H1 (cell line): ENCODE results near the gene TMPRSS4. TPM values are rescaled to one million over a fixed set of nuclear protein-coding genes. Genes with fewer than 3 reads are reported as not detected.

Source experiments
- CTCF ChIA-PET: fragments of 300-600 bp; sonication (Branson Sonifier 250); formaldehyde crosslinking; loops from one replicate; lab custom pipeline; 2021; ENCODE audit not compliant: partially characterized antibody; lab: Charles Lee
- POLR2A ChIA-PET: fragments of 300-600 bp; sonication (Branson Sonifier 250); formaldehyde crosslinking; loops from one replicate; lab custom pipeline; 2021; ENCODE audit warnings: inconsistent platforms; ENCODE audit not compliant: partially characterized antibody; lab: Charles Lee
- DNase-seq, 2 experiments: peaks; one replicate each; pipeline versions ENCODE4 v3.0.0 to v3.0.0-alpha.2; 2010 to 2022; ENCODE audit warnings: low spot score in 2 of 2, low read depth in 1 of 2, mixed read lengths in 1 of 2
- FAIRE-seq: peaks from 2 replicates; lab custom pipeline; 2011; peaks lifted over from hg19 to GRCh38; lab: Jason Lieb, UNC
- H2AFZ ChIP-seq: 2 replicates; pipeline ENCODE4 v1.8.1; 2012; ENCODE audit warnings: low read length, inconsistent platforms
- H2AK5ac ChIP-seq: 2 replicates; pipeline ENCODE4 v1.6.1; 2013; ENCODE audit warnings: low read depth, low read length
- H2BK120ac ChIP-seq: replicated peaks from 2 replicates; pipeline ENCODE3; 2013; ENCODE audit warnings: low read depth, low read length, inconsistent platforms
- H2BK12ac ChIP-seq: 2 replicates; pipeline ENCODE4 v1.6.1; 2013; ENCODE audit warnings: low read depth, low read length
- H2BK15ac ChIP-seq: 2 replicates; pipeline ENCODE4 v1.6.1; 2013; ENCODE audit warnings: low read length
- H2BK20ac ChIP-seq: 2 replicates; pipeline ENCODE4 v1.6.1; 2013; ENCODE audit warnings: low read length
- H2BK5ac ChIP-seq: 2 replicates; pipeline ENCODE4 v1.6.1; 2013; ENCODE audit warnings: low read depth, low read length
- H3K14ac ChIP-seq: 2 replicates; pipeline ENCODE4 v1.6.1; 2013; ENCODE audit warnings: inconsistent platforms; ENCODE audit not compliant: insufficient read length
- H3K18ac ChIP-seq: 2 replicates; pipeline ENCODE4 v1.6.1; 2013; ENCODE audit warnings: low read length; ENCODE audit errors: extremely low read depth
- H3K23ac ChIP-seq: 2 replicates; pipeline ENCODE4 v1.6.1; 2013; ENCODE audit warnings: inconsistent platforms; ENCODE audit not compliant: insufficient read length
- H3K23me2 ChIP-seq: 2 replicates; pipeline ENCODE4 v1.6.1; 2013; ENCODE audit warnings: low read depth, low read length
- H3K27ac ChIP-seq: 2 replicates; pipeline ENCODE4 v1.6.1; 2011; ENCODE audit warnings: low read depth, low read length, inconsistent platforms
- H3K27me3 ChIP-seq, 4 experiments: replicated peaks in 1 of 4; 1 replicate in 1 of 4; 2 replicates in 3 of 4; pipeline versions ENCODE4 v1.6.1 to v1.8.1; 2011 to 2013; ENCODE audit warnings: low read length in 3 of 4, mild to moderate bottlenecking in 3 of 4, inconsistent platforms in 2 of 4, mixed read lengths in 2 of 4, moderate library complexity in 1 of 4; ENCODE audit not compliant: control insufficient read depth in 3 of 4, insufficient read depth in 3 of 4; ENCODE audit errors: extremely low read depth in 1 of 4
- H3K36me3 ChIP-seq, 4 experiments: 2 replicates each; pipeline versions ENCODE4 v1.6.1 to v1.8.1; 2011 to 2013; ENCODE audit warnings: mild to moderate bottlenecking in 4 of 4, low read length in 3 of 4, moderate library complexity in 2 of 4, control low read depth in 1 of 4, inconsistent platforms in 1 of 4; ENCODE audit not compliant: insufficient read depth in 4 of 4, control insufficient read depth in 2 of 4
- H3K4ac ChIP-seq: replicated peaks from 2 replicates; pipeline ENCODE3; 2013; ENCODE audit warnings: low read length, low read depth, mixed read lengths, inconsistent platforms; ENCODE audit not compliant: insufficient read length
- H3K4me1 ChIP-seq, 4 experiments: replicated peaks in 1 of 4; 1 replicate in 1 of 4; 2 replicates in 3 of 4; pipeline versions ENCODE4 v1.6.1 to v1.8.1; 2011 to 2013; ENCODE audit warnings: low read length in 3 of 4, inconsistent platforms in 2 of 4, mixed read lengths in 1 of 4; ENCODE audit not compliant: insufficient read depth in 4 of 4, control insufficient read depth in 3 of 4
- H3K4me2 ChIP-seq, 2 experiments: 2 replicates each; pipeline versions ENCODE4 v1.6.1 to v1.8.1; 2011 to 2013; ENCODE audit warnings: low read depth in 2 of 2, low read length in 2 of 2, control low read depth in 1 of 2, inconsistent platforms in 1 of 2, mild to moderate bottlenecking in 1 of 2; ENCODE audit not compliant: insufficient read depth in 1 of 2
- H3K4me3 ChIP-seq, 4 experiments: fragments of 200-600, 300-600 bp in 1 of 4; sonication (generic), shearing (Covaris generic), sonication (Bioruptor Twin) in 1 of 4; 2 replicates each; pipeline versions ENCODE4 v1.5.1 to v1.8.1; 2011 to 2016; ENCODE audit warnings: low read length in 4 of 4, low read depth in 3 of 4, control low read depth in 2 of 4, inconsistent platforms in 2 of 4, mild to moderate bottlenecking in 2 of 4, mixed read lengths in 1 of 4, moderate library complexity in 1 of 4; ENCODE audit not compliant: insufficient read depth in 2 of 4; ENCODE audit errors: extremely low read depth in 1 of 4
- H3K56ac ChIP-seq: replicated peaks from 2 replicates; pipeline ENCODE3; 2013; ENCODE audit warnings: low read depth, mild to moderate bottlenecking, mixed read lengths, low read length, inconsistent platforms; ENCODE audit not compliant: insufficient read length
- H3K79me1 ChIP-seq: 2 replicates; pipeline ENCODE4 v1.6.1; 2013; ENCODE audit warnings: low read depth, low read length, control low read depth
- H3K79me2 ChIP-seq, 2 experiments: 2 replicates each; pipeline versions ENCODE4 v1.6.1 to v1.8.1; 2012 to 2013; ENCODE audit warnings: low read length in 2 of 2, mild to moderate bottlenecking in 2 of 2, inconsistent platforms in 1 of 2; ENCODE audit not compliant: insufficient read depth in 2 of 2, control insufficient read depth in 1 of 2
- H3K9ac ChIP-seq, 4 experiments: replicated peaks in 1 of 4; 1 replicate in 1 of 4; 2 replicates in 3 of 4; pipeline versions ENCODE4 v1.6.1 to v1.8.1; 2011 to 2013; ENCODE audit warnings: low read depth in 3 of 4, low read length in 3 of 4, control low read depth in 2 of 4, mild to moderate bottlenecking in 2 of 4, moderate library complexity in 2 of 4, inconsistent platforms in 1 of 4; ENCODE audit errors: extremely low read depth in 1 of 4
- H3K9me3 ChIP-seq, 2 experiments: 2 replicates each; pipeline versions ENCODE4 v1.6.1 to v1.8.1; 2012 to 2013; ENCODE audit warnings: mild to moderate bottlenecking in 2 of 2, moderate library complexity in 2 of 2, control low read depth in 1 of 2, inconsistent platforms in 1 of 2, low read depth in 1 of 2, low read length in 1 of 2, mixed read lengths in 1 of 2; ENCODE audit not compliant: insufficient read depth in 2 of 2
- H4K20me1 ChIP-seq, 2 experiments: replicated peaks in 1 of 2; 2 replicates each; pipeline versions ENCODE3 to v1.8.1; 2011 to 2013; ENCODE audit warnings: inconsistent platforms in 2 of 2, low read length in 2 of 2, mild to moderate bottlenecking in 1 of 2; ENCODE audit not compliant: insufficient read depth in 2 of 2, control insufficient read depth in 1 of 2
- H4K5ac ChIP-seq: 2 replicates; pipeline ENCODE4 v1.6.1; 2013; ENCODE audit warnings: low read length, low read depth, mixed read lengths, inconsistent platforms; ENCODE audit not compliant: insufficient read length
- H4K8ac ChIP-seq: 2 replicates; pipeline ENCODE4 v1.8.0; 2013; ENCODE audit warnings: mild to moderate bottlenecking, moderate library complexity, low read length, inconsistent platforms; ENCODE audit not compliant: insufficient read depth; ENCODE audit errors: extremely low read depth
- H4K91ac ChIP-seq: replicated peaks from 2 replicates; pipeline ENCODE3; 2013; ENCODE audit warnings: low read length, mixed read lengths, inconsistent platforms; ENCODE audit not compliant: insufficient read length
- ATF3 ChIP-seq: IDR thresholded peaks from 2 replicates; pipeline ENCODE4 v1.6.1; 2011; ENCODE audit warnings: low read depth, mild to moderate bottlenecking, low read length; ENCODE audit not compliant: insufficient read depth
- CBX8 ChIP-seq: fragments of 300-800, 300-1000 bp; sonication (generic); IDR thresholded peaks from 2 replicates; pipeline ENCODE4 v1.7.1; 2016; ENCODE audit warnings: low read depth, low read length, borderline replicate concordance
- CHD1 ChIP-seq: IDR thresholded peaks from 2 replicates; pipeline ENCODE4 v1.6.1; 2012; ENCODE audit warnings: low read depth, low read length, improper control_type of control experiment
- CTCF ChIP-seq, 3 experiments: IDR thresholded peaks; 1 replicate in 2 of 3; 2 replicates in 1 of 3; pipeline versions ENCODE4 v1.5.1 to v1.6.1; 2011; ENCODE audit warnings: low read length in 3 of 3, mild to moderate bottlenecking in 3 of 3, inconsistent platforms in 2 of 3, low read depth in 1 of 3, moderate library complexity in 1 of 3; ENCODE audit not compliant: insufficient read depth in 1 of 3; ENCODE audit errors: control extremely low read depth in 1 of 3
- EZH2 ChIP-seq: fragments of 200-600 bp; sonication (generic); IDR thresholded peaks from 2 replicates; pipeline ENCODE4 v1.7.1; 2012; ENCODE audit warnings: low read depth, mild to moderate bottlenecking, moderate library complexity, low read length, inconsistent platforms; ENCODE audit not compliant: severe bottlenecking
- KDM1A ChIP-seq: fragments of 200-600, 300-600 bp; sonication (generic); IDR thresholded peaks from 2 replicates; pipeline ENCODE4 v1.7.1; 2016; ENCODE audit warnings: mild to moderate bottlenecking, low read length, borderline replicate concordance
- MAX ChIP-seq: IDR thresholded peaks from 2 replicates; pipeline ENCODE4 v1.6.1; 2012; ENCODE audit warnings: inconsistent platforms
- SAP30 ChIP-seq: fragments of 300-600 bp; sonication (generic); IDR thresholded peaks from 2 replicates; pipeline ENCODE4 v1.7.1; 2012; ENCODE audit warnings: low read length, moderate library complexity, mild to moderate bottlenecking, inconsistent platforms; ENCODE audit not compliant: insufficient read depth, insufficient replicate concordance
- SP1 ChIP-seq: IDR thresholded peaks from 2 replicates; pipeline ENCODE4 v1.6.1; 2011; ENCODE audit warnings: low read depth, low read length
- SRF ChIP-seq: IDR thresholded peaks from 2 replicates; pipeline ENCODE4 v1.6.1; 2011; ENCODE audit warnings: mild to moderate bottlenecking, low read depth, low read length, moderate library complexity
- WGBS, 2 experiments: shearing (Covaris generic) in 1 of 2; methylation state at CpG; one replicate each; pipeline versions ENCODE4 v1.1.6 to v1.1.7; 2013 to 2015; ENCODE audit warnings: low lambda C conversion rate in 2 of 2, mixed read lengths in 2 of 2, inconsistent platforms in 1 of 2, low coverage in 1 of 2, missing lambda C conversion rate in 1 of 2; ENCODE audit not compliant: insufficient replicate concordance in 2 of 2, insufficient coverage in 1 of 2, insufficient read length in 1 of 2; ENCODE audit errors: extremely low coverage in 1 of 2, missing lambda C conversion rate in 1 of 2; 5-methylcytosine and 5-hydroxymethylcytosine counted together
- polyA plus RNA-seq, 7 experiments: library from polyadenylated mRNA; depleted of rRNA in 3 of 7; stranded (reverse) in 5 of 7; unstranded in 2 of 7; fragments of >200 nt in 5 of 7; fragments of 200-250 nt in 2 of 7; gene quantifications; 1 replicate in 5 of 7; 2 replicates in 1 of 7; 4 replicates in 1 of 7; pipeline versions ENCODE4 v1.2.1 to v1.2.3, GENCODE V29; 2011 to 2013; ENCODE audit warnings: missing spikeins in 2 of 7, mixed read lengths in 2 of 7
- total RNA-seq: library from RNA; stranded (reverse); fragmentation: NEBNext Ultra II Directional; extraction: Animal tissue kit (Norgen Biotek cat#: 25700); gene quantifications from 2 replicates; pipeline ENCODE4 v1.2.1, GENCODE V29; 2021

The TMPRSS4 gene
- total and polyA plus RNA-seq, 2 of the 8 experiments (the other 6 are each of a cell fraction or from before 2014, with no cell fraction given): 0.11 to 0.58 TPM

GRCh38 chr11:118078911-118079411 is 2.1 kb downstream of the TMPRSS4 start:
- H3K14ac ChIP-seq: no peak overlapping the region
- no peaks in the 10 kb centered on the region for H4K20me1 ChIP-seq
- no peaks in the 10 kb centered on the region for H3K79me1 ChIP-seq
- H3K18ac ChIP-seq: no peak overlapping the region
- H4K8ac ChIP-seq: peak overlapping the region; percentile 51; the same call in 1 of the 2 replicates
- H2BK20ac ChIP-seq: no peak overlapping the region
- H3K9me3 ChIP-seq: no peaks in the 10 kb centered on the region
- H3K4me3 ChIP-seq: no peak overlapping the region
- H3K36me3 ChIP-seq: no peaks in the 10 kb centered on the region
- DNase-seq (no peak), FAIRE-seq (no peak)
- no peaks in the 10 kb centered on the region for H3K23me2 ChIP-seq
- 81% methylated on average over 4 of the region's 5 CpGs; no CpG with 5 or more reads in 1 of the 2 experiments for WGBS, 2 experiments
- no peak overlapping the region for H2BK12ac ChIP-seq
- H4K91ac ChIP-seq: no peak overlapping the region
- H3K79me2 ChIP-seq: no peaks in the 10 kb centered on the region
- no peak overlapping the region for H4K5ac ChIP-seq
- H2BK15ac ChIP-seq: no peak overlapping the region
- H2BK120ac ChIP-seq: no peak overlapping the region
- H3K4me2 ChIP-seq: no peak overlapping the region
- no peaks in the 10 kb centered on the region; a peak in 1 of 7 replicates for H3K27me3 ChIP-seq
- H2AFZ ChIP-seq: no peak overlapping the region
- POLR2A ChIA-PET: no interaction called here
- no peak overlapping the region for H3K9ac ChIP-seq
- H3K4ac ChIP-seq: no peak overlapping the region
- H2BK5ac ChIP-seq: no peak overlapping the region
- H3K27ac ChIP-seq: no peak overlapping the region
- H3K4me1 ChIP-seq: peaks cover 4 to 12% (median 7%) of the 10 kb centered on the region in 4 experiments; a peak in 6 of 7 replicates
- no peak overlapping the region for H3K56ac ChIP-seq
- H2AK5ac ChIP-seq: no peak overlapping the region
- no peak overlapping the region for H3K23ac ChIP-seq
- CTCF ChIA-PET: interaction anchor here (0.6 to 3.0 kb wide), 7 partner anchors 10 to 270 kb away, joined by 3 to 18 read pairs (median 6); no protein-coding TSS in a partner anchor
- TF ChIP-seq MAX: no peak
- TF ChIP-seq SAP30: no peak
- no peak for TF ChIP-seq EZH2
- TF ChIP-seq KDM1A: no peak
- no peak for TF ChIP-seq SRF
- TF ChIP-seq SP1: no peak
- no peak for TF ChIP-seq CBX8
- no peak for TF ChIP-seq CHD1
- no peak for TF ChIP-seq ATF3
- TF ChIP-seq CTCF (IDR thresholded peaks at IDR 0.05; ENCODE audit: control extremely low read depth in 1 of 3, insufficient read depth in 1 of 3, low read depth in 1 of 3, low read length in 3 of 3): no peak
